Measurements from ENCODE around the gene AIRE.

AIRE gene

GRCh38 chr21:44306936-44307704 lies 21.4 kb downstream of the AIRE start:
- DNase-seq = no peak

- no peak for DNase-seq
These were observed 25.2 kb downstream of the AIRE start for GRCh38 chr21:44310628-44311507.

GRCh38 chr21:44312089-44312488 lies 26.4 kb downstream of the AIRE start:
- DNase-seq = no peak

GRCh38 chr21:44312716-44313115 lies 27.0 kb downstream of the AIRE start:
- DNase-seq = no peak

- no peak for DNase-seq
These were observed 27.8 kb downstream of the AIRE start for GRCh38 chr21:44313451-44313850.

- DNase-seq = no peak
These were observed 28.5 kb downstream of the AIRE start for GRCh38 chr21:44314128-44314527.

- no peak for DNase-seq
These were observed 28.9 kb downstream of the AIRE start for GRCh38 chr21:44314561-44314960.

- DNase-seq = no peak
These were observed 30.1 kb downstream of the AIRE start for GRCh38 chr21:44315691-44316203.

GRCh38 chr21:44316277-44316900 lies 30.7 kb downstream of the AIRE start:
- no peak for DNase-seq

GRCh38 chr21:44317241-44317782 lies 31.6 kb downstream of the AIRE start:
- no peak for DNase-seq

GRCh38 chr21:44317871-44318270 lies 32.2 kb downstream of the AIRE start:
- no peak for DNase-seq

- no peak for DNase-seq
These were observed 33.0 kb downstream of the AIRE start for GRCh38 chr21:44318489-44319285.

- DNase-seq = no peak
These were observed 33.9 kb downstream of the AIRE start for GRCh38 chr21:44319407-44320065.

- no peak for DNase-seq
These were observed 35.2 kb downstream of the AIRE start for GRCh38 chr21:44320847-44321246.

- DNase-seq = no peak
These were observed 36.3 kb downstream of the AIRE start for GRCh38 chr21:44321846-44322450.

- no peak for DNase-seq
These were observed 37.1 kb downstream of the AIRE start for GRCh38 chr21:44322621-44323325.

GRCh38 chr21:44323591-44323990 lies 37.9 kb downstream of the AIRE start:
- DNase-seq = no peak

GRCh38 chr21:44324106-44324853 lies 38.6 kb downstream of the AIRE start:
- no peak for DNase-seq

GRCh38 chr21:44324854-44325107 lies 39.1 kb downstream of the AIRE start:
- DNase-seq = no peak
